Cortex of kidney (tissue), 1 donor: ENCODE results near the gene ANAPC5.
"Not testable (repeated sequence)": the region's sequence is repeated elsewhere in the genome, so short reads cannot be mapped to it uniquely, and the experiment has no call there.

ENCODE experiments used
- DNase-seq: peaks from one replicate; lab custom pipeline; 2025; lab: John Stamatoyannopoulos, UW

The ANAPC5 gene

GRCh38 chr12:121351820-121352681 lies at the start of gene ANAPC5:
ANAPC5 (minus strand) TSS chr12:121352411; CDS start chr12:121352340, 71 bp downstream.
- no peak for DNase-seq

GRCh38 chr12:121400332-121401139 lies 48.3 kb upstream of the ANAPC5 start:
- DNase-seq: no peak

- DNase-seq: peak; percentile 78
These were observed 47.5 kb upstream of the ANAPC5 start, which contains the start of gene RNF34 for GRCh38 chr12:121399391-121400331. RNF34 (plus strand) TSS chr12:121400118; CDS start chr12:121400213, 95 bp downstream.

GRCh38 chr12:121398355-121398754 lies 46.1 kb upstream of the ANAPC5 start:
- DNase-seq: no peak

GRCh38 chr12:121397521-121397920 lies 45.3 kb upstream of the ANAPC5 start:
- no peak for DNase-seq

GRCh38 chr12:121392325-121392716 lies 40.1 kb upstream of the ANAPC5 start:
- DNase-seq: no peak

GRCh38 chr12:121391619-121392324 lies 39.6 kb upstream of the ANAPC5 start:
- DNase-seq: no peak

- no peak for DNase-seq
These were observed 38.6 kb upstream of the ANAPC5 start for GRCh38 chr12:121390856-121391255.

- no peak for DNase-seq
These were observed 36.3 kb upstream of the ANAPC5 start for GRCh38 chr12:121388421-121388981.

GRCh38 chr12:121384891-121385290 lies 32.7 kb upstream of the ANAPC5 start:
- not testable (repeated sequence) for DNase-seq

- no peak for DNase-seq
These were observed 31.4 kb upstream of the ANAPC5 start for GRCh38 chr12:121383601-121384021.

GRCh38 chr12:121379945-121380344 lies 27.7 kb upstream of the ANAPC5 start:
- no peak for DNase-seq

- no peak for DNase-seq
These were observed 26.5 kb upstream of the ANAPC5 start for GRCh38 chr12:121378736-121379135.

- DNase-seq: no peak
These were observed 24.8 kb upstream of the ANAPC5 start for GRCh38 chr12:121376754-121377697.

GRCh38 chr12:121374945-121375584 lies 22.9 kb upstream of the ANAPC5 start:
- DNase-seq: not testable (repeated sequence)

GRCh38 chr12:121374336-121374735 lies 22.1 kb upstream of the ANAPC5 start:
- DNase-seq: not testable (repeated sequence)

GRCh38 chr12:121373755-121374154 lies 21.5 kb upstream of the ANAPC5 start:
- no peak for DNase-seq

GRCh38 chr12:121371404-121371803 lies 19.2 kb upstream of the ANAPC5 start:
- no peak for DNase-seq

- DNase-seq: no peak
These were observed 13.8 kb upstream of the ANAPC5 start for GRCh38 chr12:121366063-121366459.
